Activated T-helper 1 cell treated with Interleukin-2 at 50 U/mL for 16 hours (primary cell): ENCODE measurements around the gene PWP2.
"Not testable (repeated sequence)": the region's sequence is repeated elsewhere in the genome, so short reads cannot be mapped to it uniquely, and the experiment has no call there.

Experiments used
- DNase-seq: peaks from one replicate; pipeline ENCODE4 v3.0.0-alpha.2; 2020; ENCODE audit warnings: low read depth

The PWP2 gene

DNA sequence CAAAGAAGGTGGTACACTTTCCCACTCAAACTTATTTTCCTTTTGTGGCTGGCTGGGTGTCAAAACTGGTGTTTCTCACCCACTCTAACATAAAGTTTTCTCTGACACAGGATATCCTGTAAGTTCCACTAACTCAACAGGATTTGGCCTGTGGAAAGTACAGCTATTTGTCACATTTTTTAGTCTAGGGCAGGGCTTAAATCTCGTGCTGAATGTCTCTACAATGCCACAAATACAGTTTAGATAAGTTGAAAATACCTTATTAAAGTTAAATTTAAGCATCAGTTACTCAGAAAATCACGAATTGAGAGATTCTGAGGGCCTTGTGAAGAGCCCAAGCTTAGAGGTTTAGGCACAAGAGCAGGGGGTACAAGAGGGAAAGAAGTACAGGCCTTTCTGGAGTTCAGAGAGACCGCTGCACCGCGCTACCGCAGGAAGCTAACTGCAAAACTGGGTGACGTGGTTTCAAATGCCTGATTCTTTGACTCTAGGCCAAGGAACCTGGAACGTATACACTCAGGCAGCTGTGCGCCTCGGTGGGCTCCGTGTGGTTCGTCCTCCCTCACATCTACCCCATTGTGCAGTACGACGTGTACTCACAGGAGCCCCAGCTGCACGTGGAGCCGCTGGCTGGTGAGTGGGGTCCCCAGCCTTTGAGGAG is 23.4 kb upstream of the PWP2 start:
- DNase-seq: peak; percentile 42

DNA sequence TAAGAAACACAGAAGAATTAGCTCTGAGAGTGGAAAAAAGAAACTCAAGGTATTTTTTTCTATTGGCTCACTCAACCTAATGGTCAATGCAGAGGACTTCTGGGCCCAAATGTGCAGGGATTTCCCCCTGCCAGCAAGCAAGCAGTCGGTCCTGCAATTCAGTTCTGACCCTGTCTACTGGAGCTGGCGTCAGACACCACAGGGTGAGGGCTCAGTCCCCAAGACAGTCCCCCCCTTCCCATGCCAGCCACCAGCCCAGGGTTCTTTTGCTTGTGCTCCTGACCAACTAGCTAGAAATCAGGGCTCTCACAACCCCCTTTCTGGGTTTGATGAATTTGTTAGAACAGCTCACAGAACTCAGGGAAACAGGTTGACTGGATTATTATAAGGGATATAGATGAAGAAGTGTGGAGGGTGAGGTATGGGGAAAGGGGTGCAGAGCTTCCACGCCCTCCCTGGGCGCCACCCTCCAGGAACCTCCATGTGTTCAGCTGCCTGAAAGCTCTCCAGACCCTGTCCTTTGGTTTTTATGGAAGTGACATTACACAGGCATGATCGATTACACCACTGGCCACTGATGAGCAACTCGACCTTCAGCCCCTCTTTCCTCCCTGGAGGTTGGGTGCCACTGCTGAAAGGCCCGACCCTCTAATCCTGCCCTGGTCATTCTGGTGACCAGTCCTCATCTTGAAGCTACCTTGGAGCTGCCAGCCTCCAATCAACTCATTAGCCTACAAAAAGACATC is 22.5 kb upstream of the PWP2 start:
- no peak for DNase-seq

DNA sequence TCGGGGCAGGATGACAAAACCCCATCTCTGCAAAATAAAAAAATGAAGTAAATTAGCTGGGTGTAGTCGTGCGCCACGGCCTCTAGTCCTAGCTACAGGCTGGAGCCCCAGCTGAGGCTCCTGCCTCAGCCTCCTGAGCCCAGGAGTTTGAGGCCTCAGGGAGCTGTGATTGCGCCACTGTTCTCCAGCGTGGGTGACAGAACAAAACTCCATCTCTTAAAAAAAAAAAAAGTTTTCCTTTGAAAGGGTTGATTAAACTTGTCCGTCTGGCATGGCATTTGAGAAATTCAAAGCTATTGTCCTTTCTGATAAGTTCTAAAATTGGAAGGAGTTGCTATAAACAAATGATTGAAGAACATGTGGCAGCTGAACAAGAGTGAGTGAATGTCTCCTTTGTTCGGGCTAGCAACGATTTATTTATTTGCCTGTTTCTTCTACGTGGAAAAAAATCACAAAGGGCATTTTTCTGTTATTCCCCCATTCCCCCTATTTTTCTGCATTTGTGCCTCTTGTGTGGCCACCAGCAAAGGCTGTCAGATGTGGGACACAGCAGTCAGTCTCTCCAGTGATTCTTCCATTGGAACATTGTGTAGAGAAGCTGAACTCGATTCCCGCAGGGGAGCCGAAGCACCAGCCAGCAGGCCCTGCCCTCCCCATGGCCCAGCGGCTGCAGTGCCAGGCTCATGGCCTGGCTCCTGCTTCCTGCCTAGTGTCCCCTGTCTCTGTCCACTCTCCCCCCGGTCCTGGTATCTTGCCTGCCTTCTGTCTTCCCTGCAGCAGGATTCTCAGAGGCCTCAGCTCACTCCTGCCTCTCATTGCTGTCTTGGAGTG is 21.5 kb upstream of the PWP2 start:
- DNase-seq: no peak

DNA sequence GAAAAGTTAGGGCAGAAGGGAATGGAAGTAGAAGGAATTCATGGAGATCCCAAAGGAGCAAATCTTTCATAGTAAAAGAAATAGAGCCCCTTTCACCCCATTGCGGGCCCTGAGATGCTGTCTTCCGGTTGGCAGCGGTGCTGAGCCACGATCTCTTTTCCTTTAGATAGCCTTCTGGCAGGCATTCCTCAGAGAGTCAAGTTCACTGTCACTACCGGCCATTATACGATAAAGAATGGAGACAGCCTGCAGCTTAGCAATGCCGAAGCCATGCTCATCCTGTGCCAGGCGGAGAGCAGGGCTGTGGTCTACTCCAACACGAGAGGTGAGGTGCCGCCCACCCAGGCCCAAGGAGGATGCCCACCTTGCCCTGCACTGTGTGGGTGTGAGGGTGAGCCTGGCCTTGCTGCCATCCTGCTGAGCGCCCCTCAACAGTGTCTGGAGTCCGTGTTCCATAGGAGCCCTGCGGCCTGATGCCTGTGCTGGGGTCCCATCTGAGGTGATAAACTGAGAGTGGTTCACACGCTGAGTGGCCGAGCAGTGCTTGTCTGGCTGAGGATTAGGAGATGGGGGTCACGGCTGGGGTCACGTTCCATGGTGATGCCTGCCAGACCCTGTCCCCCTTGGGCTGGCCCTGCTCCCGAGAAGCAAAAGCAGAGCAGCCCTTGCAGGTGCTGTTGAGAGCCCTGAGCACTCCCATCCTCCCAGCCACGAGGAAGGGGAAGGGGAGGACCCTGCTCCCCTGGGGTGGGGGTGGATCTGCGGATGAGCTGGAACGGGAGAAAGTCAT is 20.4 kb upstream of the PWP2 start:
- DNase-seq: no peak

DNA sequence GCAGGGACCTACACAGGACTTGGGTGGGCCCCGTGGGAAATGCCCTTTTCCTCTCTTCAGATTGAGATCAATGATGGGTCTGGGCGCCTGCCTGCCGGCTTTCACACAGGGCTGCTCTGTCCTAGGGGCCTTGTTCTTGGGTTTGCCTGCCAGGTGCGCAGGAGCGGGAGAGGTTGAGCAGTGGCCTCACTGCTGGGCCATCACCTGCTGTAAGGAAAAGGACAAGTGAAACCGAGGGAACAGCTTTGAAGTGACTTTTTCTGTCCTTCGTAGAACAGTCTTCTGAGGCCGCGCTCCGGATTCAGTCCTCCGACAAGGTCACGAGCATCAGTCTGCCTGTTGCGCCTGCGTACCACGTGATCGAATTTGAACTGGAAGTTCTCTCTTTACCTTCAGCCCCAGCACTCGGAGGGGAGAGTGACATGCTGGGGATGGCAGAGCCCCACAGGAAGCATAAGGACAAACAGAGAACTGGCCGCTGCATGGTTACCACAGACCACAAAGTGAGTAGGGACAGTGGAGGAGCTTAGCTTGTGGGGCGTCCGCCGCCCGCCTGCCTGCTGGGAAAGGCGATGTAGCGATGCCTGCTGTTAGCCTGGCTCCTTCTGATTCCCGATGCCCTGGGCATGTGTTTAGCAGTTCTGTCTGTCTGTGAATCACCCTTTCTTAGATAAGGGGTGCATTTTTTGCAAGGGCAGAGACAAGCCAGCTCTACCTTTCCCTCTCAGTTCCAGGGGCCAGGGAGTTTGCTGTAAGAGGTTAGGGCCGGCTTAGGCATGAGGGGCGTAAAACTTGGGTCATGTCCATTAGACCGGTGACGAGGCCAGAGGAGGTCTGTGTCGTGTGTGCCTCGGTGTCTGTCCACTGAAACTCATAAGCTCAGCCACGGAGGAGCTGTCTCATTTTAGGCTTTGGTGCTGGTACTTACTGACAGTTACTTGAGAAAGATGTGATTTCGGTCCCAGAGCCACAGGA is 19.5 kb upstream of the PWP2 start:
- no peak for DNase-seq

DNA sequence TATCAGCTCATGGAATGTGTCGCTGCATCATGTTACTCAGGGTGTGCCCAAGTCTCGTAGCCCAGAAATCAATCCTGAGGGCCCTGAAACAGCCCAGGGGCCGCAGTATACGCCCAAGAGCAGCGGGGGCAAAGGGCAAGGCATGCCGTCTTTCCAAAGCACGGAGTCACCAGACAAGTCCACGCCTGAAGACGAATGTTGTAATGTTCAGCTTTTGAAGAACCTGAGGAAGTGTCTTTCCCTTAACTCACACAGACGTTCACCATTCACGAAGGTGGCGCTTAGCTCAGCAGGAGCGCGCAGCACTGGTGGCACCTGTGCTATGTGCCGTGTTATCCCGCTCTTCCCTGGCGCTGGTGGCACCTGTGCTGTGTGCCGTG is 18.8 kb upstream of the PWP2 start:
- DNase-seq: no peak

DNA sequence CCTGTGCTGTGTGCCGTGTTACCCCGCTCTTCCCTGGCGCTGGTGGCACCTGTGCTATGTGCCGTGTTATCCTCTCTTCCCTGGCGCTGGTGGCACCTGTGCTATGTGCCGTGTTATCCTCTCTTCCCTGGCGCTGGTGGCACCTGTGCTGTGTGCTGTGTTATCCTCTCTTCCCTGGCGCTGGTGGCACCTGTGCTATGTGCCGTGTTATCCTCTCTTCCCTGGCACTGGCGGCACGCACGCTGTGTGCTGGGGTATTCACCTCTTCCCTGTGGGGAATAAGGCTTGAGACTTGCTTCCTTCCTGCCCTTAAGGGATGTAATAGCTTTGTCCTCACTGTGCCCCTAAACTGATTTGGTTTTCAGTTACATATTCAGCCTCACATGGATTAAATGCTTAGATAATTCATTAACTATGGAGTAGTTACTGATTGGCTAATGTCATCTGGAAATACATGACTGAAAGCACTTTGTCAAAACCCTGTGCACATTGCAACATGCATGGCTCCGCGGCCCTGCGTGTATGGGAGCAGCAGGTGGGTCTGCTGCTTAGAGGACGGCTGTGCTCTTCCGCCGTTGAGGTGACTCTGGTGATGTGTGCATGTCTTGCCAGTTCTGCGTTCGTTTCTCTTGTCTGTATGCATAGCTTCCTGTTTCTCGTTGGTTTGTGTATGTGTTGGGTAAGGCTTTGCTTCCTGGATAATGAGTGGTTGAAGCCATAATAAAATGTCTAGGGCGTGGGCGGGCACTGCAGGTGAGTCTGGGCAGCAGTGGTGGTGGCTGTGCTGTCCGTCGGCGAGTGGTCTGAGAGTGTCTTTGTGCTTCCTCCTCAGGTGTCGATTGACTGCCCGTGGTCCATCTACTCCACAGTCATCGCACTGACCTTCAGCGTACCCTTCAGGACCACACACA is 17.9 kb upstream of the PWP2 start:
- peak; percentile 32 for DNase-seq

DNA sequence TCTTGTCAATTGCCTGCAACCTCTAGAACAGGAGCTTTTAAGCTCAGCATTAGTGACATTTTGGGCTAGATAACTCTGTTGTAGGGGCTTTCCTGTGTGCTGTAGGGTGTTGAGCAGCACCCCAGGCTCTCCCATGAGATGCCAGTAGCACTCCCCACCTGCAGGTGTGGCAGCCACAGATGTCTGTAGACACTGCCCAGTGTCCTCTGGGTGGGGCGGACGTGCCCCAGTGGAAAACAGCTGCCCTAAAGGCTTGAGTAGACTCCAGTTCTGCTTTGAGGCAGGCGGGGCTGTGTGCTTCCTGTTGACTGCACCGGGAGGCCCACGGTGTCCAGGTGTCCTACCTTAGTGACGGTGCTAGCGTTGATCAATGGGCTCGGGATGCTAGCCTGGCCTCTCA is 16.9 kb upstream of the PWP2 start:
- no peak for DNase-seq

DNA sequence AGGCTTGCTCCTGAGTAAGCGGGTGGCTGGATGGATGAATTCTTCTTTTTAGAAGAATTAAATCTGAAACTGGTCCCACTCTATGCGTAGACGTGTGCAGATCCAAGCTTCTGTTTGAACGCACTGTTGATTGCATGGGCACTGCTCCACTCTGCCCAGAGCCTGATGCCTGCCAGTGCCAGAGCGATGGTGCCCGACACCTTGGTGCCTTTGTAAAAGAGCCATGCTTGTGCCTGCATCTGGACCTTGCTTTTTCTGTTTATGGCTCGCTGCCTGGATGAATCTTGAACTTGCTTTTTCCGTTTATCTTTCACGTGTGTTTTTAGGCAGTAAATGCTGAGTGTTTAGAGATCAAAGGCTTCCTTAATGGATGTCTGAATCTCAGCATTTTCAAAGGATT is 15.0 kb upstream of the PWP2 start:
- no peak for DNase-seq

DNA sequence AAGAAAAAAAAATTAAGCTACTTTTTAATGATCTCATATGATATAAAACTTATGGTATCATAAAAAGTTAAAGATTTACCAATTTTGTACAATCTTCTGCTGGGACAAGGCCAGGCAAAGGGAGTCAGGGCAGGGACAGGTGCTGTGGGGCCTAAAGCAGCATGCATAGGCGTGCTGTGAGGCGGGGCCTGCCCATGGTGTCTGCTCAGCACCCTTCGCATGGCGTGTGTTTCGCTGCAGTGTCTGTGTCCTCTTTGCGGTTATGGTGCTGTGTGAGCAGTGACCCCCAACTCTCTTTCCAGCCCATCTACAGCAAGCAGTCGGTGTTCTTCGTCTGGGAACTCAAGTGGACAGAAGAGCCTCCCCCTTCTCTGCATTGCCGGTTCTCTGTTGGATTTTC is 13.4 kb upstream of the PWP2 start:
- DNase-seq: no peak

DNA sequence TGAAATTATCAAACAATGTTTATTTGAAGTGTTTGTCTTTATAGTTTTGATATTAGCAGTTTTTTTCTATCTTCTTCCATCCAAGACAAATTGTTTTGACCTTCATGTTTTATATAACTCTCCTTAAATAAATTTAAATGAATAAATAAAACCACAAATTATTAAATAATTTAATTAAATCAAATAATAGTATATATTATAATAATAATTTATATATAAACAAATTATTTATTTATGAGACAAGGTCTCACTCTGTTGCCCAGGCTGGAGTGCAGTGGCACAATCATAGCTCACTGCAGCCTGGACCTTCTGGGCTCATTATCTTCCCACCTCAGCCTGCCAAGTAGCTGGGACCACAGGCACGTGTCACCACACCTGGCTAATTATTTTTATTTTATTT is 12.4 kb upstream of the PWP2 start:
- DNase-seq: no peak

DNA sequence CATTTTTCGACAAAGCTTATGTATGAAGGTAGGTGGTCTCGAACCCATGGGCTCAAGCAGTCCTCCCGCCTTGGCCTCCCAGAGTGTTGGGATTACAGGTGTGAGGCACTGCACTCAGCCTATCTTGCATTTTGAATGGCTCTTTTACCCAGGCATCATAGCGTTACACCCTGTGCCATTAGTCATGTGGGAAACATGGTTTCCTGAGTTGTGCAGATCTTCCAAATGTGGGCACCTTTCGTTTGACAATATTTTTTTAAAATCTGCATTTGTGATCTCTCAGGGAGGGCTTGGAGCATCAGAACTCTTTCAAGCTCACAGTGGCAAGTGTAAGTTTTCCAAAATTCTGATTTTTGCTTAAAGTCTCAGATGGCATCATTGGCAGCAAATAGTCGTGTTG is 8.7 kb upstream of the PWP2 start:
- not testable (repeated sequence) for DNase-seq

DNA sequence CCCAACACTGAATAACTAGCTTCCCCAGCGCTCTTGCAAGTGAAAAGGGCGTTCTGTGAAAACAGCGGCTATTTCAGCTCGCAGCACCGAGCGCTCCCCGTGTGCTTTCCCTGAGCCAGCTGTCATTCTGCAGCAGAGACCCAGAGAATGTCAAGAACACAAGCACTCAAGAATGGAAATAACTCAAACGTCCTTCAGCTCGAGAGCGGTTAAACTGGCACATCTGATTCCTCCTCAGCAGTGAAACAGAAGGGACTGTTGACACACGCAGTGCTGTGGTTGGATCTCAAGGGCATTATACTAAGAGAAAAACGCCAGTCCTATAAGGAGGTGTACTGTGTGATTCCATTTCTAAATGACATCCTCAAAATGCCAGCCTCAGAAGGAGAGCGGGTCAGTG is 8.2 kb upstream of the PWP2 start:
- not testable (repeated sequence) for DNase-seq

DNA sequence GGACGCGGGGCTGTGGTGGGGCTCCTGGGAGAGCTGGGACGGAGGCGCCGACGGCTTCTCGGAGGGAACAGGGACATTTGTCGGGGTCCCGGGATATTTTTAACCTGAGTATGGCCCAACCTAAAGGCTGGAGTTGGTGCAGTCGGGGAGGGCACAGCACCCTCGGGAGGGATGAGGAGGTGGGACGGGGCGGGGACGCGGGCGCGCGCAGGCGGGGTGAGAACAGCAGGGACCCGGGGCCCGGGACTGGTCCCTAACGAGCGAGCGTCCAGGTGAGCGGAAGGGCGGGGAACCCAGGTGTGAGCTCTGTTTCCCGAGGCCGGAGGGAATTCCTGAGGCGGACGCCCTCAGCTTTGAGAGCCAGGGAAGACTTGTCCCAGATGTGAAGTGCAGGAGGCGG is 390 bp downstream of the PWP2 start:
- DNase-seq: not testable (repeated sequence)

DNA sequence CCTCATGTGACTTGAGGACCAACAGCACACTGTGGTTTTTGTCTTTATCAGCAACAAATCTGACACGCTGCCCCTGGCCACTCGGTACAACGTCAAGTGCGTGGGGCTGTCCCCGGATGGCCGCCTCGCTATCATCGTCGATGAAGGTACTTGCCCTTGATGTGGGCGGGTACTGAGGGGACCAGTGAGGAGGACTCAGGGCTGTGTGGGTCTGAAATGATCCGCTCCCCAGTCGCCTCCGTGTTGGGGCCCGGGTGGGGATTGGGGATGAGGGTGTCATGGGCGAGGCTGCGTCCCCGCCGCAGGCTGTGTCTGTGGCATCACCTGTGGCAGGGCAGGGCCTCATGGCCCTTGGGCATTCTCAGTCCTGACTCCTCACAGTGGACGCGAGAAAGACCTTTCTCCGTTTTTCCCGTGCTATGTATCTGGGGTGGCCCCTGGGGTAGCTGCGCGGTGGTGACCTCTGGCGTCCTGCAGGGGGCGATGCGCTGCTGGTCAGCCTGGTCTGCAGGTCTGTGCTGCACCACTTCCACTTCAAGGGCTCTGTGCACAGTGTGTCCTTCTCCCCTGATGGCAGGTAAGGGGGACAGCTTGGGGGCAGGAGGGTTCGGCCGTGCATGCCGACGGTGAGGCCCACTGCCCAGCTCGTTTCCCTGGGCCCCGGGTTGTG is 6.6 kb downstream of the PWP2 start:
- not testable (repeated sequence) for DNase-seq

DNA sequence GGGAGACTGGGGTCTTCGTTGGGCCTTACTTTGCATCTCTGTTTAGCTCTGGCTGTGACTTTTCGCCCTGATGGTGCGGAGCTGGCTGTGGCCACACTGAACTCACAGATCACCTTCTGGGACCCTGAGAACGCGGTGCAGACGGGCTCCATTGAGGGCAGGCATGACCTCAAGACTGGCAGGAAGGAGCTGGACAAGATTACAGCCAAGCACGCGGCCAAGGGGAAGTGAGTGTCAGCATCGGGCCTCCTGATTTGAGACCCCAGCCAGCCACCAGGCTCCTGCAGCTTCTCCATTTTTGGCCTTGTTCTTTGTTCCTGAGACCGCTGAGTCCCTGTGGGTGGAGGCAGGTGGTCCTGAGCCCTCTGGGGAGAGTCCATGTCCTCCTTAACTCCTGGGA is 14.9 kb downstream of the PWP2 start:
- DNase-seq: not testable (repeated sequence)

DNA sequence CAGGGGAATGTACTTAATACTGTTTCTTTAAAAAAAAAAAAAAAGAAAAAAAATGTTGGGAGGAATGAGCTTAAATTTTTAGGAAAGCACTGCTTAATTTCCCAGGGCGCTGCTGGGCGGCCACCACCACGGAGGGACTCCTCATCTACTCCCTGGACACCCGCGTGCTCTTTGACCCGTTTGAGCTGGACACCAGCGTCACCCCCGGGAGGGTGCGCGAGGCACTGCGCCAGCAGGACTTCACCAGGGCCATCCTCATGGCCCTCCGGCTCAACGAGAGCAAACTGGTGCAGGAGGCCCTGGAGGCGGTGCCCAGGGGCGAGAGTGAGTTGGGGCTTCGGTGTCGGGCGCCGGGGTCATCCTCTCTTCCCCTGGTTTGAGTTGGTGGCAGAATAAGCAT is 20.6 kb downstream of the PWP2 start:
- DNase-seq: not testable (repeated sequence)

DNA sequence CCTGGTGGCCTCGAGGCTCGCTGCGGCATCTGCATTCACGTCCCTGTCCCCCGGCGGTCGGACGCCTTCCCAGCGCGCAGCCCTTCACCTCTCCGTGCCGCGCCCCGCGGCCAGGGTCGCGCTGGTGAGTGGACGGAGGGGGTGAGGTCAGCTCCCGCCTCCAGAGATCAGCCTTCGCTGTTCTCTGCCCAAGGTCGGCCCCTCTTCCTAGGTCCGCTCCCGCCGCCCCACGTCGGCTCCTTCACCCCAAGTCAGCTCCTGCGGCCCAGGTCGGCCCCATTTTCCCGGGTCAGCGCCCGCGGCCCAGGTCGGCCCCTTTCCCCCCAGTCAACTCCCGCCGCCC is 26.5 kb downstream of the PWP2 start:
- DNase-seq: not testable (repeated sequence)

DNA sequence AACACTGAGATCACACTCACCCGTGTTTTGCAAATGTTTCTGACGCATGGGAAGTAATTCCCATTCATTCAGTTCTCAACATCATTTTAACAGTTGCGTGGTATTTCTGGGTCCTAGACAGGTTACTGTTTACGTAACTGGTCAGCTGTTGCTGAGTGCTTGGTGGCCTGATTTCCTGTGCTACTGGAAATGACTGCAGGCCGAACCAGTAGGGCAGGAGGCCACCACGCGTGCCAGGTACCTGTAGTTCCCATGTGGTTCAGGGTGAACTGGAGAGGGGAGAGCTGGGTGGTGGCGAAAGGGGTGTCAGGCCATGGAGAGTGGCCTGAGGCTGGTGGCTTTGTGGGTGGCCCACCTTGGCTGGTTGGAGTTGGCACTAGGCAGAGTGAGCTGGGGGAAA is 27.5 kb downstream of the PWP2 start:
- DNase-seq: not testable (repeated sequence)
